WTC11 (cell line): ENCODE measurements around the gene NEUROG2. TPM values are rescaled to one million over a fixed set of nuclear protein-coding genes. Genes with fewer than 3 reads are reported as not detected.

Experiments used
- total RNA-seq: library from RNA; stranded (reverse); gene quantifications from 3 replicates; pipeline ENCODE4 v1.2.3, GENCODE V29; 2021

NEUROG2 gene
- total RNA-seq, 1 experiment from 2014 or later, result not detected

Other genes with a start within 250 kb of the NEUROG2 start
- gene TIFA, start 230.3 kb downstream of the NEUROG2 start, total RNA-seq, result 1.4 to 3.6 TPM (median 1.8 TPM) in 3 replicates
- 0.37 to 0.57 TPM (median 0.50 TPM) in 3 replicates for gene ALPK1, start 218.8 kb downstream of the NEUROG2 start, total RNA-seq
- gene ZGRF1, start 120.7 kb upstream of the NEUROG2 start, total RNA-seq, result 46.6 to 56.2 TPM (median 47.1 TPM) in 3 replicates
- gene LARP7, start 121.0 kb upstream of the NEUROG2 start, total RNA-seq, result 37.5 to 46.2 TPM (median 42.3 TPM) in 3 replicates